GM20431 (cell line): Measurements from ENCODE around the gene GLRX.
"Not testable (repeated sequence)": the region's sequence is repeated elsewhere in the genome, so short reads cannot be mapped to it uniquely, and the experiment has no call there.

Source experiments
- in situ Hi-C: fragments of 300-500 bp; cut with MseI, MboI; formaldehyde crosslinking; loops from one replicate; pipeline ENCODE4 v1.15.0; 2020; ENCODE audit warnings: low sequenced_read_pairs; ENCODE audit not compliant: unreplicated experiment

GLRX gene

GRCh38 chr5:95816341-95816740, 6.2 kb downstream of the GLRX start:
- in situ Hi-C loops = no loop called here

- in situ Hi-C loops = no loop called here
These were observed 7.3 kb downstream of the GLRX start for GRCh38 chr5:95815155-95815729.

- in situ Hi-C loops = not testable (repeated sequence)
These were observed 9.5 kb downstream of the GLRX start for GRCh38 chr5:95813035-95813434.

- in situ Hi-C loops = no loop called here
These were observed 10.5 kb downstream of the GLRX start for GRCh38 chr5:95812074-95812471.

- in situ Hi-C loops = not testable (repeated sequence)
These were observed 11.0 kb downstream of the GLRX start for GRCh38 chr5:95811461-95812073.

GRCh38 chr5:95811126-95811423, 11.5 kb downstream of the GLRX start:
- in situ Hi-C loops = not testable (repeated sequence)

GRCh38 chr5:95810305-95811125, 12.0 kb downstream of the GLRX start:
- in situ Hi-C loops = no loop called here

- in situ Hi-C loops = no loop called here
These were observed 13.0 kb downstream of the GLRX start for GRCh38 chr5:95809414-95809960.

- in situ Hi-C loops = no loop called here
These were observed 13.7 kb downstream of the GLRX start for GRCh38 chr5:95808686-95809413.

- in situ Hi-C loops = no loop called here
These were observed 14.4 kb downstream of the GLRX start for GRCh38 chr5:95808013-95808685.

GRCh38 chr5:95806687-95807086, 15.8 kb downstream of the GLRX start:
- in situ Hi-C loops = no loop called here

GRCh38 chr5:95804736-95805539, 17.6 kb downstream of the GLRX start:
- in situ Hi-C loops = no loop called here

GRCh38 chr5:95803271-95804148, 19.0 kb downstream of the GLRX start:
- in situ Hi-C loops = no loop called here

- in situ Hi-C loops = no loop called here
These were observed 20.6 kb downstream of the GLRX start for GRCh38 chr5:95801961-95802360.

- in situ Hi-C loops = no loop called here
These were observed 21.0 kb downstream of the GLRX start for GRCh38 chr5:95801532-95801931.

GRCh38 chr5:95800553-95800952, 22.0 kb downstream of the GLRX start:
- in situ Hi-C loops = no loop called here

GRCh38 chr5:95799191-95799835, 23.2 kb downstream of the GLRX start:
- in situ Hi-C loops = no loop called here

- in situ Hi-C loops = no loop called here
These were observed 24.0 kb downstream of the GLRX start for GRCh38 chr5:95798545-95798944.
